Trophoblast cell (in vitro differentiated cells and primary cell): Measurements from ENCODE around the gene BIN2.
A peak's percentile ranks its signal among the peaks of the same experiment; 100 is the strongest.

Source experiments
- DNase-seq, 2 donors: peaks; one replicate each; pipeline ENCODE4 v3.0.0-alpha.2; 2016
- H2AFZ ChIP-seq: 2 replicates; pipeline ENCODE4 v1.6.1; 2013; ENCODE audit warnings: low read length, moderate library complexity, mild to moderate bottlenecking; ENCODE audit not compliant: insufficient read depth, poor library complexity
- H2AK5ac ChIP-seq: 2 replicates; pipeline ENCODE4 v1.6.1; 2013; ENCODE audit warnings: mild to moderate bottlenecking, low read length
- H2BK120ac ChIP-seq: 2 replicates; pipeline ENCODE4 v1.6.1; 2013; ENCODE audit warnings: low read length, mild to moderate bottlenecking, moderate library complexity; ENCODE audit not compliant: insufficient read depth, poor library complexity
- H2BK12ac ChIP-seq: 2 replicates; pipeline ENCODE4 v1.6.1; 2013; ENCODE audit warnings: mild to moderate bottlenecking, low read length, moderate library complexity
- H2BK5ac ChIP-seq: 2 replicates; pipeline ENCODE4 v1.6.1; 2013; ENCODE audit warnings: low read length, low read depth, moderate library complexity, mild to moderate bottlenecking; ENCODE audit not compliant: poor library complexity
- H3K14ac ChIP-seq: 2 replicates; pipeline ENCODE4 v1.6.1; 2013; ENCODE audit warnings: mild to moderate bottlenecking, low read length
- H3K18ac ChIP-seq: 2 replicates; pipeline ENCODE4 v1.6.1; 2013; ENCODE audit warnings: mild to moderate bottlenecking, low read length
- H3K23ac ChIP-seq: 2 replicates; pipeline ENCODE4 v1.6.1; 2013; ENCODE audit warnings: low read length
- H3K27ac ChIP-seq: 2 replicates; pipeline ENCODE4 v1.5.1; 2013; ENCODE audit warnings: low read depth, mild to moderate bottlenecking, inconsistent platforms, low read length, moderate library complexity
- H3K27me3 ChIP-seq: 2 replicates; pipeline ENCODE4 v1.6.1; 2013; ENCODE audit warnings: inconsistent platforms, mild to moderate bottlenecking, low read length, moderate library complexity; ENCODE audit not compliant: insufficient read depth
- H3K36me3 ChIP-seq, 2 experiments: 1 replicate in 1 of 2; 2 replicates in 1 of 2; pipeline ENCODE4 v1.6.1; 2013; ENCODE audit warnings: low read length in 2 of 2, mild to moderate bottlenecking in 2 of 2, moderate library complexity in 1 of 2; ENCODE audit not compliant: insufficient read depth in 2 of 2, control insufficient read depth in 1 of 2
- H3K4ac ChIP-seq: 2 replicates; pipeline ENCODE4 v1.6.1; 2013; ENCODE audit warnings: low read depth, mild to moderate bottlenecking, low read length, moderate library complexity
- H3K4me1 ChIP-seq, 2 experiments: 1 replicate in 1 of 2; 2 replicates in 1 of 2; pipeline ENCODE4 v1.6.1; 2013; ENCODE audit warnings: low read length in 2 of 2, mild to moderate bottlenecking in 2 of 2, moderate library complexity in 1 of 2; ENCODE audit not compliant: insufficient read depth in 2 of 2, control insufficient read depth in 1 of 2
- H3K4me2 ChIP-seq: 2 replicates; pipeline ENCODE4 v1.6.1; 2013; ENCODE audit warnings: inconsistent platforms, mild to moderate bottlenecking, low read length, moderate library complexity
- H3K4me3 ChIP-seq: 2 replicates; pipeline ENCODE4 v1.5.1; 2013; ENCODE audit warnings: mild to moderate bottlenecking, low read depth, low read length, inconsistent platforms
- H3K79me1 ChIP-seq: one replicate; pipeline ENCODE4 v1.6.1; 2013; ENCODE audit warnings: low read length
- H3K79me2 ChIP-seq: 2 replicates; pipeline ENCODE4 v1.6.1; 2013; ENCODE audit warnings: low read length, mild to moderate bottlenecking; ENCODE audit not compliant: control insufficient read depth, insufficient read depth, poor library complexity
- H3K9ac ChIP-seq: 2 replicates; pipeline ENCODE4 v1.6.1; 2013; ENCODE audit warnings: mild to moderate bottlenecking, low read length
- H3K9me3 ChIP-seq: 2 replicates; pipeline ENCODE4 v1.6.1; 2013; ENCODE audit warnings: low read depth, mild to moderate bottlenecking, control low read depth, inconsistent platforms, low read length; ENCODE audit not compliant: insufficient read depth
- H4K12ac ChIP-seq: 2 replicates; pipeline ENCODE4 v1.6.1; 2013; ENCODE audit warnings: low read depth, mild to moderate bottlenecking, low read length, moderate library complexity
- H4K8ac ChIP-seq: 2 replicates; pipeline ENCODE4 v1.6.1; 2013; ENCODE audit warnings: low read depth, mild to moderate bottlenecking, low read length, moderate library complexity
- H4K91ac ChIP-seq: one replicate; pipeline ENCODE4 v1.6.1; 2013; ENCODE audit warnings: low read depth, mild to moderate bottlenecking, low read length, moderate library complexity
- WGBS: extraction: QIAGEN DNeasy Blood & Tissue Kit; methylation state at CpG from one replicate; pipeline ENCODE4 v1.1.7; 2013; ENCODE audit warnings: missing lambda C conversion rate; ENCODE audit not compliant: insufficient read length, insufficient coverage; ENCODE audit errors: extremely low coverage; 5-methylcytosine and 5-hydroxymethylcytosine counted together

BIN2 gene

GRCh38 chr12:51364001-51364400 lies 40.0 kb upstream of the BIN2 start:
- Histone ChIP-seq H3K4me3 (no peak overlapping the region), H2BK5ac (no peak overlapping the region), H3K14ac (no peak overlapping the region), H3K9me3 (peaks cover 1% of the 10 kb centered on the region), H2AK5ac (peak overlapping the region; percentile 53), H3K79me1 (peaks cover 9% of the 10 kb centered on the region), H4K12ac (peak overlapping the region; percentile 39), H3K36me3 (peaks cover 61 to 75% of the 10 kb centered on the region in 2 experiments), H3K9ac (no peak overlapping the region), H2AFZ (no peak overlapping the region), H2BK12ac (peak overlapping the region; percentile 56), H3K27me3 (no peaks in the 10 kb centered on the region), H4K8ac (no peak overlapping the region), H3K18ac (peak overlapping the region; percentile 38), H3K79me2 (no peaks in the 10 kb centered on the region), H4K91ac (peak overlapping the region; percentile 2), H2BK120ac (no peak overlapping the region), H3K4ac (no peak overlapping the region), H3K23ac (no peak overlapping the region), H3K4me1 (peaks cover 22 to 23% of the 10 kb centered on the region in 2 experiments), H3K4me2 (no peak overlapping the region), H3K27ac (no peak overlapping the region)
- WGBS: no CpG with 5 or more reads among the region's 11 CpGs
- DNase-seq: no peak

- Histone ChIP-seq H4K91ac (no peak overlapping the region), H4K12ac (no peak overlapping the region), H3K9ac (no peak overlapping the region), H3K79me1 (peaks cover 8% of the 10 kb centered on the region), H2AFZ (no peak overlapping the region), H2BK12ac (peak overlapping the region; percentile 31), H3K4me1 (peaks cover 21 to 25% of the 10 kb centered on the region in 2 experiments), H3K36me3 (peaks cover 66 to 78% of the 10 kb centered on the region in 2 experiments), H3K4me3 (no peak overlapping the region), H3K79me2 (no peaks in the 10 kb centered on the region), H3K23ac (no peak overlapping the region), H3K9me3 (peaks cover 1% of the 10 kb centered on the region), H3K4ac (peak overlapping the region; percentile 19), H2BK5ac (no peak overlapping the region), H2AK5ac (no peak overlapping the region), H3K14ac (no peak overlapping the region), H4K8ac (no peak overlapping the region), H3K27me3 (no peaks in the 10 kb centered on the region), H3K27ac (no peak overlapping the region), H2BK120ac (no peak overlapping the region), H3K18ac (peak overlapping the region; percentile 29), H3K4me2 (no peak overlapping the region)
- no peak for DNase-seq
- WGBS: no CpG with 5 or more reads among the region's 2 CpGs
These were observed 38.9 kb upstream of the BIN2 start for GRCh38 chr12:51362747-51363342.

- Histone ChIP-seq H2BK5ac (peak overlapping the region; percentile 9), H3K27ac (no peak overlapping the region), H3K18ac (peak overlapping the region; percentile 29), H3K27me3 (no peaks in the 10 kb centered on the region), H3K4ac (no peak overlapping the region), H3K9me3 (peaks cover 1% of the 10 kb centered on the region), H3K9ac (no peak overlapping the region), H2AFZ (no peak overlapping the region), H3K4me3 (no peak overlapping the region), H3K36me3 (peaks cover 67 to 78% of the 10 kb centered on the region in 2 experiments), H4K8ac (no peak overlapping the region), H3K4me2 (no peak overlapping the region), H3K79me2 (no peaks in the 10 kb centered on the region), H2BK12ac (peak overlapping the region; percentile 41), H2AK5ac (peak overlapping the region; percentile 35), H3K23ac (no peak overlapping the region), H4K12ac (peak overlapping the region; percentile 12), H3K4me1 (peaks cover 21 to 25% of the 10 kb centered on the region in 2 experiments), H4K91ac (peak overlapping the region; percentile 29), H2BK120ac (peak overlapping the region; percentile 21), H3K14ac (no peak overlapping the region), H3K79me1 (peaks cover 8% of the 10 kb centered on the region)
- no CpG with 5 or more reads among the region's 6 CpGs for WGBS
- no peak for DNase-seq
These were observed 38.3 kb upstream of the BIN2 start for GRCh38 chr12:51362307-51362706.

DNA sequence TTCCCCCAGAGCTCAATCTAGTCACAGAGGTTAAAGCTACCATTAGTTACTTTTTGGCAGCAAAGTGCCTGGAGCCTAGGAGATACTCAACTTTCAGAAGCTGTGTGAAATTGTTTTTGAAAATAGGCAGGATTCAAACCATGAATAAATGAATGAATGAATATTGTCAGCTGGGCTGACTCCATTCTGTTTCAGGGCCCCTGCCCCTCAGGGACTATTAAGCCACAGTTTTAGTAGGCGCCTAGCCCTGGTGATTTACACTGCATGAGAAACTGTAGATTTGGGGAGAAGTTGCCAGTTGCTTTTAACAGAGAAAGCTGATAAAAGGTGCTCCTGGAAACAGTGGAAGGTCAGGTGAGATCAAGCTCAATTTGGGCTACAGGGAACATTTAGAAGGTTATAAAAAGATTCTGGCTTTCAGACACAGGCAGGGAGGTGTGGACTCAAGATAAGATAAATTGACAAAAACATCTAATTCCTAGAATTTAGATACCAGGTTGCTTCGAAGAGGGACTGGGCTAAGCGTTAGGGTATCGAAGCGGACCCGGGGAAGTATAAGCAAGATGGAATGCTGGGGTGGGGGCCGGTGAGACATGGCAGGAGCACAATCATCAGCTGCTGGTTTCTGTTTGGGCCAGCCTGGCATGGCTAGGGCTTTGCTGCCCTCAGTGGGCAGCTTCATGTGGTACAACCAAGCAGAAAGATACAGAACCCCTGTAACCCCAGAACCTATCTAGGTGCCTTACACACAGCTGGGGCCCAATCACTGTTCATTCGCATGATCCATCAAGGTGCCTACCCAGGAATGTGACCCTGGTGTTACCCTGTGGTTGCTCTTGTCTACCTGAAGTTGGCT lies 37.4 kb upstream of the BIN2 start:
- Histone ChIP-seq H3K36me3 (peaks cover 73 to 85% of the 10 kb centered on the region in 2 experiments), H3K79me1 (peaks cover 8% of the 10 kb centered on the region), H3K18ac (no peak overlapping the region), H3K27me3 (no peaks in the 10 kb centered on the region), H3K9me3 (peaks cover 1% of the 10 kb centered on the region), H3K4ac (no peak overlapping the region), H2BK5ac (no peak overlapping the region), H4K12ac (no peak overlapping the region), H3K27ac (no peak overlapping the region), H3K23ac (no peak overlapping the region), H3K4me2 (no peak overlapping the region), H2AK5ac (no peak overlapping the region), H3K79me2 (no peaks in the 10 kb centered on the region), H3K14ac (no peak overlapping the region), H3K4me1 (peaks cover 21 to 25% of the 10 kb centered on the region in 2 experiments), H3K4me3 (no peak overlapping the region), H3K9ac (no peak overlapping the region), H2BK120ac (no peak overlapping the region), H2BK12ac (no peak overlapping the region), H4K91ac (no peak overlapping the region), H2AFZ (no peak overlapping the region), H4K8ac (no peak overlapping the region)
- DNase-seq: no peak
- no CpG with 5 or more reads among the region's 8 CpGs for WGBS
